Sigmoid colon (tissue), 4 donors: ENCODE data around the gene BBX.

Experiments used
- EP300 ChIP-seq, 4 donors: sonication (generic); formaldehyde crosslinking; IDR thresholded peaks; one replicate each; pipeline ENCODE4 v1.6.1; 2017; ENCODE audit warnings: antibody characterized with exemption in 4 of 4
- TF ChIP-seq, protein P1 (sequence below), 4 experiments: fragments of 450-650 bp in 3 of 4; fragments of 200-600 bp in 1 of 4; IDR thresholded peaks; one replicate each; pipeline ENCODE4 v1.5.1; 2016 to 2019; ENCODE audit warnings: antibody characterized with exemption in 4 of 4, mild to moderate bottlenecking in 3 of 4, moderate library complexity in 2 of 4

- TF ChIP-seq, protein P1, sequence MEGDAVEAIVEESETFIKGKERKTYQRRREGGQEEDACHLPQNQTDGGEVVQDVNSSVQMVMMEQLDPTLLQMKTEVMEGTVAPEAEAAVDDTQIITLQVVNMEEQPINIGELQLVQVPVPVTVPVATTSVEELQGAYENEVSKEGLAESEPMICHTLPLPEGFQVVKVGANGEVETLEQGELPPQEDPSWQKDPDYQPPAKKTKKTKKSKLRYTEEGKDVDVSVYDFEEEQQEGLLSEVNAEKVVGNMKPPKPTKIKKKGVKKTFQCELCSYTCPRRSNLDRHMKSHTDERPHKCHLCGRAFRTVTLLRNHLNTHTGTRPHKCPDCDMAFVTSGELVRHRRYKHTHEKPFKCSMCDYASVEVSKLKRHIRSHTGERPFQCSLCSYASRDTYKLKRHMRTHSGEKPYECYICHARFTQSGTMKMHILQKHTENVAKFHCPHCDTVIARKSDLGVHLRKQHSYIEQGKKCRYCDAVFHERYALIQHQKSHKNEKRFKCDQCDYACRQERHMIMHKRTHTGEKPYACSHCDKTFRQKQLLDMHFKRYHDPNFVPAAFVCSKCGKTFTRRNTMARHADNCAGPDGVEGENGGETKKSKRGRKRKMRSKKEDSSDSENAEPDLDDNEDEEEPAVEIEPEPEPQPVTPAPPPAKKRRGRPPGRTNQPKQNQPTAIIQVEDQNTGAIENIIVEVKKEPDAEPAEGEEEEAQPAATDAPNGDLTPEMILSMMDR (IDR thresholded peaks at IDR 0.05): no peak
- TF ChIP-seq EP300 (IDR thresholded peaks at IDR 0.05): no peak
Measured at GRCh38 chr3:107496855-107497254, 25.9 kb upstream of the BBX start.
